ENCODE data around the gene SSTR5. TPM values are rescaled to one million over a fixed set of nuclear protein-coding genes. Genes with fewer than 3 reads are reported as not detected.

SSTR5 gene
- total RNA-seq, 1 donor from 2014 or later, result not detected

DNA sequence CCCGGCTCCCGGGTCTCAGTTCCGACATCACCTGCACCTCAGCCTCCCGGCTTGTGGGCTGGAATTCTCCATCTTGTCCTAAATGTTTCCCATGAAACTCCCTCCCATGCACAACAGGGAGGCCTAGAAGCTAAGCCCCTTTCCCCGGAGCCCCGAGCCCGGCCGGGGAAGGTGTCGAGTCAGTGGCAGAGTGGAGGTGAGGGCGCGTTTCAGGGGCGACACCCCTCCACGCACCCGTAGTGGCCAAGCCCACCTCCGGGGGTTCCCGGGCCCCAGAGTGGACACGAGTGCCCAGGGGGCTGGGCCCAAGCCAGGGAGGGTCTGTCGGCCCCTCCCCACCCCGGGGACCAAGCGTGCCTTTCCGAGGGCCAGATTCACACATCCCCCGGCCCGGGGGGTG, 48.5 kb downstream of the SSTR5 start:
- H3K27ac ChIP-seq, result no peak overlapping the region
- DNase-seq (no peak), ATAC-seq (no peak)
- H3K9me3 ChIP-seq, result no peaks in the 10 kb centered on the region
- no peak overlapping the region for H3K4me3 ChIP-seq
- peaks cover 29% of the 10 kb centered on the region for H3K27me3 ChIP-seq
- intact Hi-C loops (cut with DNase I), result no loop called here
- no peaks in the 10 kb centered on the region for H3K4me1 ChIP-seq
- TF ChIP-seq, protein P1, sequence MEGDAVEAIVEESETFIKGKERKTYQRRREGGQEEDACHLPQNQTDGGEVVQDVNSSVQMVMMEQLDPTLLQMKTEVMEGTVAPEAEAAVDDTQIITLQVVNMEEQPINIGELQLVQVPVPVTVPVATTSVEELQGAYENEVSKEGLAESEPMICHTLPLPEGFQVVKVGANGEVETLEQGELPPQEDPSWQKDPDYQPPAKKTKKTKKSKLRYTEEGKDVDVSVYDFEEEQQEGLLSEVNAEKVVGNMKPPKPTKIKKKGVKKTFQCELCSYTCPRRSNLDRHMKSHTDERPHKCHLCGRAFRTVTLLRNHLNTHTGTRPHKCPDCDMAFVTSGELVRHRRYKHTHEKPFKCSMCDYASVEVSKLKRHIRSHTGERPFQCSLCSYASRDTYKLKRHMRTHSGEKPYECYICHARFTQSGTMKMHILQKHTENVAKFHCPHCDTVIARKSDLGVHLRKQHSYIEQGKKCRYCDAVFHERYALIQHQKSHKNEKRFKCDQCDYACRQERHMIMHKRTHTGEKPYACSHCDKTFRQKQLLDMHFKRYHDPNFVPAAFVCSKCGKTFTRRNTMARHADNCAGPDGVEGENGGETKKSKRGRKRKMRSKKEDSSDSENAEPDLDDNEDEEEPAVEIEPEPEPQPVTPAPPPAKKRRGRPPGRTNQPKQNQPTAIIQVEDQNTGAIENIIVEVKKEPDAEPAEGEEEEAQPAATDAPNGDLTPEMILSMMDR (IDR thresholded peaks at IDR 0.05), result no peak
- H3K36me3 ChIP-seq, result no peaks in the 10 kb centered on the region

DNA sequence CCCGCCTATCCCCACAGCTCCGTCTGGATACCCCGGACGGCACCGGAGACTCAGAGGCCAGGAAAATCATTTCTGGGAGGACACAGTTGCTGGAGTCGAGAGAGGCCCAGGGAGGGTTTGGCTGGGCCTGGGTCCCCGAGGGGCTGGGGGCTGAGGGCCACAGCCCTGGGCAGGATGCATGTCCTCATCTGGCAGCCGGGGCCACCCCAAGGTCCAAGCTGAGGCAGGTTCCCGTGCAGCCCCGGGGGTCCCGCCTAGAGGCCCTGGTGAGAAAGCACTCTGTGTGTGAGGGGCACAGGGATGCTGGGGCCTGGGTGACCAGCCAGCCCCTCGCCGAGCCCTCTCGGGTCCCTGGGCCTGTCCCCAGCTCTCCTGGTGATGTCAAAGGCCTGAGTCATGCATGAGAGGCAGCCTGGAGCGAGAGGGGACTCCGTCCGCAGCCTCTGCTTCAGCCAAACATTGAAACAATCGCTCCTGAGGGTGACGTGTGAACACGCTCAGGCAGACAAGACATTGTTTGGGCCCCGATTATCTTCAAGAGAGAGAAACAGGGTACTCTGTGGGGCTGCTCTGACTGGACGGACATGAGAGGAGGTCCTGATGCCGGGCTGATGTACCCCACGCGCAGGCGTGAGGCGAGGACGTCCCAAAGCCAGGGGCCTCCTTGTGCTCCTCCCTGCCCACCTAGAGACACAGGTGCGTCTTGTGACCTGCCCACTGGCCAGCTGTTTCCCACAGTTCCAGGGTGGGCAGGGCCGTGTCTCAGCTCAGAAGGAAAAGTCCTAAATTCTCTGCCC, 49.3 kb downstream of the SSTR5 start:
- Histone ChIP-seq H3K27ac (no peak overlapping the region), H3K36me3 (no peaks in the 10 kb centered on the region), H3K4me1 (no peaks in the 10 kb centered on the region), H3K9me3 (no peaks in the 10 kb centered on the region), H3K27me3 (peaks cover 29% of the 10 kb centered on the region), H3K4me3 (no peak overlapping the region)
- intact Hi-C loops (cut with DNase I), result no loop called here
- TF ChIP-seq, protein P1 (IDR thresholded peaks at IDR 0.05), result no peak
- no peak for DNase-seq
- ATAC-seq, result no peak

DNA sequence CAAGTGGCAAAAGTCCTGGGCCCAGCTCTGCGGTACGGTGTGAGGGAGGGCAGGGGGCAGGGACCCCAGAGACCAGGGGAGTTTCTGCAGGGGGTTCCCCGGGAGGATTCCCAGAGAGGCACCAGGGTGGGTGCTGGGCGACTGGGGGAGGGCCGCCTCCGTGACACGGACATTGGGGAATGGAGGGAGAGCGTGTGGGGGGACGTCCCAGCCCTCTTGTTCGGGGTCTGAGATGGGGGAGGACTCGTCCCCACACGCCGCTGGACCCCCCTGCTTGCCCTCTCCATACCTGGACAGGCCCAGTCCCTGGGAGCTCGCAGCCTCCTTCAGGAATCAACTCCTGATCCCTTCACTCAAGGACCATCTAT, 49.8 kb downstream of the SSTR5 start:
- TF ChIP-seq, protein P1 (IDR thresholded peaks at IDR 0.05), result no peak
- Histone ChIP-seq H3K4me3 (no peak overlapping the region), H3K9me3 (no peaks in the 10 kb centered on the region), H3K27ac (no peak overlapping the region), H3K4me1 (no peaks in the 10 kb centered on the region), H3K36me3 (no peaks in the 10 kb centered on the region), H3K27me3 (peaks cover 29% of the 10 kb centered on the region)
- intact Hi-C loops (cut with DNase I), result no loop called here
- ATAC-seq (no peak), DNase-seq (no peak)

DNA sequence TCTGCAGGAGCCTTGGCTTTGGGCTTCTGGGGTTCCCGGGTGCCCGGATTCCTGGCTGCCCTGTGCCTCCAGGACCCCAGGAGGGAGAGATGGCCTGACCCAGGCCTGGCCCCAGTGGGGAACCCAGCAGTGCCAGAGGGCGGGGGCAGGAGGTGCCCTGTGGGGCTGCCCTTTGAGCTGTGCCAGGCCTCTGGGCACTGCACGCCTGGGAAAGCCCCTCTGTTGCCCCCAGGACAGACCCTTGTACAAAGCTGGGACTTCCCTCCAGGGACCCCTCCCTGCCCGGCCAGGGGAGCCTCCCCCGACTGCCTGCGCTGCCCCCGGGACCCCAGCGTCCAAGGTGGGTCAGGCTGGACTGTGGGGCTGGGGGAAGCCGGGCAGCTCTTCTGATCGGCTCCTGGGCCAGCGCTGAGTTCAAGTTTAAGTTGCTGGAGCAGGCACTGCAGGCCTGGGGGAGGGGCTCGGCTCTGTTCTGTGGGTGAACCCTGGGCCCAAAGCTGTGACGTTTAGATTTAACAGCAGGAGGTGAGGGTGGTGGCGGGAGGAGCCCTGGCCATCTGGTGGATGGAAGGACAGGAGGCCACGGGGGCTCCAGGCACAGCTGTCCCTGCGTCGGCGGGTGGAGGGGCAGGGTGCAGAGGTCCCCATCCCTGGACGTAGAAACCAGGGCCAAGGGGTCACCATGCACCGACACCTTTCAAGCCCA, 51.1 kb downstream of the SSTR5 start:
- H3K9me3 ChIP-seq, result no peaks in the 10 kb centered on the region
- TF ChIP-seq, protein P1 (IDR thresholded peaks at IDR 0.05), result no peak
- no peak overlapping the region for H3K27ac ChIP-seq
- H3K27me3 ChIP-seq, result peaks cover 29% of the 10 kb centered on the region
- intact Hi-C loops (cut with DNase I), result no loop called here
- no peak for DNase-seq
- H3K36me3 ChIP-seq, result no peaks in the 10 kb centered on the region
- no peak for ATAC-seq
- no peaks in the 10 kb centered on the region for H3K4me1 ChIP-seq
- H3K4me3 ChIP-seq, result no peak overlapping the region

DNA sequence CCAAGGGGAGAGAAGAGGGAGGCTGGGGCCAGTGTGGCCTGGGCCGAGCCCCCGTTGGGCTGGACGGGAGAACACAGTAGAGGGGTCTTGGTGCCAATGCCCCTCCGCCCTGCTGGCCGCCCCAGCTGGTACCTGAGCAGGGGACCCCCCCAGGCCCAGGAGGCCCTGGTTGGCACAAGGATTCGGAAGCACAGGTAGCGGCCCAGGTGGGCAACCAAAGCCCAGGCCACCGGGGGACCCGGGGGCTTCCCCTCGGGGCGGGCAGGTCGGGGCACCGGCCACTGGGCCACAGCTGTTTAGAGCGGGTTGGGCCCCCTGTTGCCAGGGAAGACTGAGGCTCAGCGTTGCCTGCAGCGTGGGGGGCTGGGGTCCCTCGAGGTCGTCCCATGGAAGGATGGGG, 51.7 kb downstream of the SSTR5 start:
- TF ChIP-seq, protein P1 (IDR thresholded peaks at IDR 0.05), result no peak
- no peak for ATAC-seq
- no peak for DNase-seq
- Histone ChIP-seq H3K9me3 (no peaks in the 10 kb centered on the region), H3K36me3 (no peaks in the 10 kb centered on the region), H3K27ac (no peak overlapping the region), H3K27me3 (peaks cover 29% of the 10 kb centered on the region), H3K4me1 (no peaks in the 10 kb centered on the region), H3K4me3 (no peak overlapping the region)
- intact Hi-C loops (cut with DNase I), result no loop called here
